ENCODE measurements around the gene FAF1.
"Not testable (repeated sequence)": the region's sequence is repeated elsewhere in the genome, so short reads cannot be mapped to it uniquely, and the experiment has no call there.

Gene FAF1

GRCh38 chr1:50591598-50591997, 368.5 kb downstream of the FAF1 start:
- no peak for DNase-seq (ENCODE audit: low read depth in 2 of 2, low spot score in 1 of 2)

DNA sequence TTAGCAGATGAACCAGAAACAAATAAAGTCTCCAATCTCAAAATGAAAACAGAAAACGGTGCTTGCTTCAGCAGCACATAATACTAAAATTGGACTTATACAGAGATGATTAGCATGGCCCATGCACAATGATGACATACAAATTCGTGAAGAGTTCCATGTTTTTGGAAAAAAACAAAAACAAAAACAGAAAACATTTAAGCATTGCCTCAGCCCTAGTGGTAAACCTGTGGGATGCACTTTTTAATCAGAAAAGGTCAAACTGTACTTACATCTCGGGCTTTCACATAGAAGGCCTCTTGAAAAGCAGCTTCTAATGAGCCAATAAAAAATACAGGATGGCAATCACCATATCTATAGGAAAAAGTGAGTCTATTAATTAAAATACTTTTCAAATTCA, 377.7 kb downstream of the FAF1 start:
- DNase-seq (ENCODE audit: low read depth in 2 of 2, low spot score in 1 of 2): no peak

- DNase-seq (ENCODE audit: low read depth in 2 of 2, low spot score in 1 of 2): no peak
Observed at GRCh38 chr1:50570066-50570468, 390.0 kb downstream of the FAF1 start.

- DNase-seq (ENCODE audit: low read depth in 2 of 2, low spot score in 1 of 2): no peak
Observed at GRCh38 chr1:50568782-50569181, 391.3 kb downstream of the FAF1 start.

DNA sequence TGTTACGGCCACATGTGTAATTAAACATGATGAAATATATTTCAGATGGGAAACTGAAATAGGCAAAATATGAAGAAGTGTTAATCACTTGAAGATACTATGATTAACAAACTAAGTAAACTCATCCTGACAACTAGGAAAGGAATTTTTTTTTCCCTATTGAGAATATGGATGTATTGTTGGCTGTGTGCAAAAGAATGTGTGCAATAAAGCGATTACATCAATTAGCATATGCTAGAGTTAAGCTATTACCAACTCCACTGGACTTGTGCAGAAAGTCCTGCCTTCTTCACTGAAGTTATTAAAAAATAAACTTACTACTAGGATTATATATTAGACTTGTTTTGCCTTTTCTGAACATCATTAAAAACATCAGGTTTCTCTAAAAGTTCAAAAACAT, 393.7 kb downstream of the FAF1 start:
- DNase-seq (ENCODE audit: low read depth in 2 of 2, low spot score in 1 of 2): no peak

- DNase-seq (ENCODE audit: low read depth in 2 of 2, low spot score in 1 of 2): no peak
Observed at GRCh38 chr1:50564417-50564816, 395.6 kb downstream of the FAF1 start.

- no peak for DNase-seq (ENCODE audit: low read depth in 2 of 2, low spot score in 1 of 2)
Observed at GRCh38 chr1:50562106-50562505, 398.0 kb downstream of the FAF1 start.

- no peak for DNase-seq (ENCODE audit: low read depth in 2 of 2, low spot score in 1 of 2)
Observed at GRCh38 chr1:50559421-50559820, 400.6 kb downstream of the FAF1 start.

GRCh38 chr1:50553921-50554320, 406.1 kb downstream of the FAF1 start:
- DNase-seq (ENCODE audit: low read depth in 2 of 2, low spot score in 1 of 2): no peak

DNA sequence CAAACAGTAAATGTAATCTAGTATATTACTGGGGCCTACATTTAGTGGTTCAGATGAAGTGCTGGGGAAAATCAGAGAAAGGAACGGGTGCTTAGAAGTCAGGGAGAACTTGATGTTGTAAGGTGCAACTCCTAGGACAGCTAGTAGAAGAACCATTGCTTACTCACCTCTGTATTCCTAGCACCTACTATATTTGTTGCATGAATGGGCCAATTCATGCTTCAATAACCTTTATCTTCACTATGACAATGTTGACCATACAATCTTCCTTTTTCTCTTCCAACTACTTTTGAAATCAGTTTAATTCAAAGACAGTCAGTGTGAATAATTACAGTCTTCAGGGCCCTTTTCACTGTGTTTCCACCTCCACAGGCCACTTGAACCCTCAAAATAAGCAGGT, 411.8 kb downstream of the FAF1 start:
- DNase-seq (ENCODE audit: low read depth in 2 of 2, low spot score in 1 of 2): no peak

GRCh38 chr1:50542362-50542761, 417.7 kb downstream of the FAF1 start:
- no peak for DNase-seq (ENCODE audit: low read depth in 2 of 2, low spot score in 1 of 2)

- DNase-seq (ENCODE audit: low read depth in 2 of 2, low spot score in 1 of 2): no peak
Observed at GRCh38 chr1:50538476-50538875, 421.6 kb downstream of the FAF1 start.

- no peak for DNase-seq (ENCODE audit: low read depth in 2 of 2, low spot score in 1 of 2)
Observed at GRCh38 chr1:50531601-50532000, 428.5 kb downstream of the FAF1 start.

DNA sequence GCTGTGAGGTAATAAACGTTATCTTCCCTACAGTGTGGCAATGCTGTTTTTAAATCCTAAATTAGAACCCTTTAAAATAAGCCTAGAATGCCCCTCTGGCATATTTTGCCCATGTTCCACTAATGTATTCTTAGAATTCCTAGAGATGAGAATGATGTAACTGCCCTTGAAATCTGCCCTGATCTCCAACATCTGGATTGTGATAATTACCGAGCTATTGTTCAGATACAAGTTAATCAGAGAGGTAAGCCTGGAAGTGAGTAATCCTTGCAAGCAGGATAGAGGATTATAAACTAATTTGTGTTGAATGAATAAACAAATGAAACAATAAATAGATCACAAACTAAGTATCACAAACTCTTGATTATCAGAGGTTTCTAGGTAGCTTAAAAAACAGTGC, 429.0 kb downstream of the FAF1 start:
- DNase-seq (ENCODE audit: low read depth in 2 of 2, low spot score in 1 of 2): no peak

DNA sequence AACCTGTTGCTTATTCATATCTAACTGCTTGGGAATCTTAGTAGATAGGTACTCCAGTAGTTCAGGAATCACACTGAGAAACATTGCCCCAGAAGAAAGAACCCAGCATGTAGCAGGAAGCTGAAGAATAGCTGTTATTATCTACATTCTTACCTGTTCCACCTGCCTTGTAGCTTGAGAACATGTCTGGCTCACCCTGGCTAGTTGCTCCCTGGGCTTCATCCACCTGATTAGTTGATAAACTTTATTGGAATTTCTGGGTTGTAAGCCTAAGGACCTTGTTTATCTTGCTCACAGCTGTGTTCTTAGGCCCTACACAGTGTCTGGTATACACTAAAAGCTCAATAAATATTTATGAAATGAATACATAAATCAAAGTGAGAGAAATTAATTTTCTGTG, 430.6 kb downstream of the FAF1 start:
- DNase-seq (ENCODE audit: low read depth in 2 of 2, low spot score in 1 of 2): no peak

- DNase-seq (ENCODE audit: low read depth in 2 of 2, low spot score in 1 of 2): not testable (repeated sequence)
Observed at GRCh38 chr1:50527987-50528320, 432.1 kb downstream of the FAF1 start.

GRCh38 chr1:50527249-50527986, 432.6 kb downstream of the FAF1 start:
- no peak for DNase-seq (ENCODE audit: low read depth in 2 of 2, low spot score in 1 of 2)

DNA sequence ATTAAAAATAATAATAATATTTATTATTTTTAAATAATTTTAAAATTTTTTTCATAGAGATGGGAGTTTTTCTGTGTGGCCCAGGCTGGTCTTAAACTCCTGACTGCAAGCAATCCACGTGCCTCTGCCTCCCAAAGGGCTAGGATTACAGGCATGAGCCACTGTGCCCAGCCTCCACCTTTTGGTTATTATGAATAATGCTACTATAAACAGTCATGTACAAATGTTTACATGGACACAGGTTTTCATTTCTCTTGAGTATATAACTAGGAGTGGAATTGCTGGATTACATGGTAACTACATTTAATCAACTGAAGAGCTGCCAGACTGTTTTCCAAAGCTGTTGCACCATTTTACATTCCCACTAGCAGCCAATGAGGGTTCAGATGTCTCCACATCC, 433.6 kb downstream of the FAF1 start:
- no peak for DNase-seq (ENCODE audit: low read depth in 2 of 2, low spot score in 1 of 2)

DNA sequence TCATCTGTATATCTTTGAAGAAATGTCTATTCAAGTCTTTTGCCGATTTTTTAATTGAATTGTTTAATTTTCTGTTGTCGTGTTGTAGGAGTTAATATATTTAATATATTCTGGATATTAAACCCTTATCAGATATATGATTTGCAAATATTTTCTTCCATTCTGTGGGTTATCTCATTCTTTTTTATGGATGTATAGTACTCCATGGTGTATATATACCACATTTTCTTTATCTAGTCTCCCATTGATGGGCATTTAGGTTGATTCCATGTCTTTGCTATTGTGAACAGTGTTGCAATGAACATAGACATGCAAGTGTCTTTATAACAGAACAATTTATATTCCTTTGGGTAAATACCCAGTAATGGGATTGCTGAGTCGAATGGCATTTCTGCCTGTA, 436.5 kb downstream of the FAF1 start:
- no peak for DNase-seq (ENCODE audit: low read depth in 2 of 2, low spot score in 1 of 2)

- no peak for DNase-seq (ENCODE audit: low read depth in 2 of 2, low spot score in 1 of 2)
Observed at GRCh38 chr1:50522691-50523342, 437.2 kb downstream of the FAF1 start.

DNA sequence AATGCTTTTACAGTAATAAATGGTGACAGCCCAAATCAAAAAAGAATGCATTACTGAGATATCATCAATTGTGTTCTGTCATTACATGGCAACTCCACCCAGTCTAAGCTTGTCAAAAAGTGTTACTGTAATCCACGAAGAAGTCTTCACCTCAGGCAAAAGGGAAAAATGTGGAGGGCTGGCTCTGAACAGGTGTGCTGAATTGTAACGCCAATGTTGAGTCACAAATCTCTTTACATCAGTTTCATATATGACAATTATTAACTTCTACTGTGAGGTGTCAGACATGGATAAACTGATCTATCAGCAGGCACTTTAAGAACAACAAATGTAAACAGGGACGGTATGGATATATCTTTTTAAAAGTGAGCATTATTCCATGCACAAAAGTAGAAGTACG, 438.4 kb downstream of the FAF1 start:
- DNase-seq (ENCODE audit: low read depth in 2 of 2, low spot score in 1 of 2): no peak

- DNase-seq (ENCODE audit: low read depth in 2 of 2, low spot score in 1 of 2): no peak
Observed at GRCh38 chr1:50517488-50517887, 442.6 kb downstream of the FAF1 start.

DNA sequence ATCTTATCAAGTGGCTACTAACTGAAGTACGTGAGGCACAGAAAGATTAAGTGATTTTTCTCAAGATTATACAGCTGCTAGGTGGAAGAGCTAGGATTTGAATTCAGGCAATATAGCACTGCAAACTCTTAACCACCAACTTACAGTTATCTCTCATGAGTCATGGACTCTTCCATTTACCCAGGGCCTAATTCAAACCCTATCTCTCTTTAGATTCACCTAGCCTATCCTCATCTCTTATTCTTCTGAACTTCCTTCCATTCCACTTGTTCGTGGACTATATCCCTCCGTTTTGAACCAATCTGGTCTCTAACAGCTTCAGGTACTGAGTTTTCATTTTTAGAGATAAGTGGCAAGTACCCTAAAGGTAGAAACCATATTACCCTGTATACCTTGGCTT, 444.0 kb downstream of the FAF1 start:
- no peak for DNase-seq (ENCODE audit: low read depth in 2 of 2, low spot score in 1 of 2)

All from stimulated activated CD8-positive, alpha-beta memory T cell treated with anti-CD3 and anti-CD28 coated beads, Interleukin-4, amount 100 ng/mL, for 1 hour (primary cell).